Epidermal melanocyte (primary cell): Measurements from ENCODE around the gene HBQ1.
"Not testable (repeated sequence)": the region's sequence is repeated elsewhere in the genome, so short reads cannot be mapped to it uniquely, and the experiment has no call there.

ENCODE experiments used
- DNase-seq: peaks from one replicate; pipeline ENCODE4 v3.0.0; 2011; ENCODE audit warnings: low spot score; ENCODE audit not compliant: insufficient read length

The HBQ1 gene

GRCh38 chr16:176006-176405, 4.3 kb upstream of the HBQ1 start:
- not testable (repeated sequence) for DNase-seq

GRCh38 chr16:176477-177382, 3.5 kb upstream of the HBQ1 start, which contains the start of gene HBA1:
Gene HBA1, plus strand, starts transcription at chr16:176680. Its CDS starts 37 bp downstream, at chr16:176717.
- not testable (repeated sequence) for DNase-seq

- DNase-seq: peak; percentile 70
Observed at GRCh38 chr16:177394-177822, 2.9 kb upstream of the HBQ1 start.

GRCh38 chr16:177981-178667, 2.1 kb upstream of the HBQ1 start:
- DNase-seq: peak; percentile 16

- DNase-seq: no peak
Observed at GRCh38 chr16:178668-179015, 1.6 kb upstream of the HBQ1 start.

GRCh38 chr16:179211-180092, 807 bp upstream of the HBQ1 start:
- DNase-seq: no peak

- peak; percentile 45 for DNase-seq
Observed at GRCh38 chr16:180681-181564, 664 bp downstream of the HBQ1 start.

GRCh38 chr16:181565-182021, 1.3 kb downstream of the HBQ1 start:
- DNase-seq: peak; percentile 87

- DNase-seq: no peak
Observed at GRCh38 chr16:183005-183404, 2.7 kb downstream of the HBQ1 start.

- no peak for DNase-seq
Observed at GRCh38 chr16:185213-185612, 5.0 kb downstream of the HBQ1 start.

- no peak for DNase-seq
Observed at GRCh38 chr16:185691-186090, 5.4 kb downstream of the HBQ1 start.

- no peak for DNase-seq
Observed at GRCh38 chr16:187330-187729, 7.1 kb downstream of the HBQ1 start.

- DNase-seq: no peak
Observed at GRCh38 chr16:188674-189073, 8.4 kb downstream of the HBQ1 start.

- DNase-seq: no peak
Observed at GRCh38 chr16:189604-190186, 9.4 kb downstream of the HBQ1 start.

- DNase-seq: no peak
Observed at GRCh38 chr16:191831-192230, 11.6 kb downstream of the HBQ1 start.

GRCh38 chr16:192686-193085, 12.4 kb downstream of the HBQ1 start:
- no peak for DNase-seq

- DNase-seq: no peak
Observed at GRCh38 chr16:193441-193840, 13.2 kb downstream of the HBQ1 start.

GRCh38 chr16:194516-194915, 14.3 kb downstream of the HBQ1 start:
- DNase-seq: no peak

GRCh38 chr16:200388-200787, 20.1 kb downstream of the HBQ1 start:
- no peak for DNase-seq

- DNase-seq: no peak
Observed at GRCh38 chr16:203246-203645, 23.0 kb downstream of the HBQ1 start.
